ENCODE results near the gene KCND3. TPM values are rescaled to one million over a fixed set of nuclear protein-coding genes. Genes with fewer than 3 reads are reported as not detected.

Gene KCND3
- total and polyA plus RNA-seq, 2 donors (not counting 3 experiments of a cell fraction or from before 2014, with no cell fraction given), result 0.03 TPM; not detected in 1

GRCh38 chr1:111864862-111865261 is 124.6 kb downstream of the KCND3 start:
- Histone ChIP-seq H3K9ac (replicated peaks; ENCODE audit: extremely low read depth, insufficient read depth, low read length) (no peak overlapping the region), H3K9me3 (replicated peaks; ENCODE audit: control insufficient read depth, insufficient read depth, low read length) (no peaks in the 10 kb centered on the region), H3K4me1 (ENCODE audit: control insufficient read depth, extremely low read depth, insufficient read depth, low read length) (no peaks in the 10 kb centered on the region), H2AFZ (ENCODE audit: low read depth, low read length) (no peak overlapping the region), H3K9me1 (replicated peaks; ENCODE audit: control insufficient read depth, extremely low read depth, insufficient read depth, low read length) (no peaks in the 10 kb centered on the region), H3K4me3 (replicated peaks in 1 of 3; ENCODE audit: insufficient read depth in 1 of 3, low read depth in 1 of 3, low read length in 3 of 3) (no peak overlapping the region), H3K4me2 (ENCODE audit: insufficient read depth, low read length) (no peak overlapping the region), H4K20me1 (replicated peaks; ENCODE audit: control insufficient read depth, extremely low read depth, insufficient read depth, low read length) (no peaks in the 10 kb centered on the region), H3K27ac (ENCODE audit: insufficient read depth, low read depth, low read length) (no peak overlapping the region), H3K36me3 (ENCODE audit: control insufficient read depth in 2 of 2, extremely low read depth in 1 of 2, insufficient read depth in 2 of 2, low read length in 2 of 2) (no peaks in the 10 kb centered on the region), H3K27me3 (ENCODE audit: control insufficient read depth in 2 of 2, insufficient read depth in 2 of 2, low read length in 2 of 2) (no peaks in the 10 kb centered on the region), H3K79me2 (ENCODE audit: control insufficient read depth, insufficient read depth, low read length) (no peaks in the 10 kb centered on the region)
- dilution Hi-C loops (cut with MboI; ENCODE audit: extremely low pct_ligation_motif_present, low sequenced_read_pairs), result no loop called here
- FAIRE-seq (no peak), DNase-seq (ENCODE audit: low read depth, low spot score) (no peak)
- intact Hi-C loops (cut with micrococcal nuclease), result no loop called here
- no TSS peak for BruUV-seq (replicated peaks)
- ChIA-PET POLR2A (no interaction called here), CTCF (no interaction called here)
- TF ChIP-seq MYC (IDR thresholded peaks at IDR 0.05; ENCODE audit: low read depth, low read length) (no peak), JUN (IDR thresholded peaks at IDR 0.05; ENCODE audit: borderline replicate concordance, insufficient read depth, insufficient read length, low read depth) (no peak), MAX (IDR thresholded peaks at IDR 0.05; ENCODE audit: insufficient read depth, insufficient read length) (no peak), FOS (IDR thresholded peaks at IDR 0.05; ENCODE audit: borderline replicate concordance, insufficient read depth, low read length) (no peak), EZH2 (IDR thresholded peaks at IDR 0.05; ENCODE audit: borderline replicate concordance, low read depth, low read length, severe bottlenecking) (no peak), GATA2 (IDR thresholded peaks at IDR 0.05; ENCODE audit: insufficient read depth, insufficient read length, low read depth, low read length) (no peak), POLR2AphosphoS5 (IDR thresholded peaks at IDR 0.05; ENCODE audit: insufficient read depth, low read depth, low read length) (no peak), POLR2A (IDR thresholded peaks at IDR 0.05; ENCODE audit: low read depth, low read length) (no peak), CTCF (IDR thresholded peaks at IDR 0.05; ENCODE audit: extremely low read depth in 1 of 2, insufficient read depth in 1 of 2, low read depth in 1 of 2, low read length in 2 of 2) (no peak)

Data from endothelial cell of umbilical vein (primary cell).